SJCRH30 (cell line): ENCODE measurements around the gene MICALL2. TPM values are rescaled to one million over a fixed set of nuclear protein-coding genes. Genes with fewer than 3 reads are reported as not detected.

Source experiments
- DNase-seq, 2 experiments: peaks; one replicate each; pipeline ENCODE4 v3.0.0-alpha.2; 2015 to 2020
- H3K27ac ChIP-seq: fragments of 250-450 bp; sonication (Bioruptor Pico); 2 replicates; pipeline ENCODE4 v1.5.1; 2020; ENCODE audit warnings: mild to moderate bottlenecking, moderate library complexity
- H3K27me3 ChIP-seq: fragments of 250-450 bp; sonication (Bioruptor Pico); 2 replicates; pipeline ENCODE4 v1.5.1; 2020; ENCODE audit warnings: mild to moderate bottlenecking, moderate library complexity
- H3K36me3 ChIP-seq: fragments of 250-450 bp; sonication (Bioruptor Pico); 2 replicates; pipeline ENCODE4 v1.5.1; 2020; ENCODE audit warnings: mild to moderate bottlenecking, moderate library complexity
- H3K4me1 ChIP-seq: fragments of 250-450 bp; sonication (Bioruptor Pico); 2 replicates; pipeline ENCODE4 v1.5.1; 2020; ENCODE audit warnings: mild to moderate bottlenecking, moderate library complexity
- H3K4me3 ChIP-seq: fragments of 250-450 bp; sonication (Bioruptor Pico); 2 replicates; pipeline ENCODE4 v1.5.1; 2020; ENCODE audit warnings: mild to moderate bottlenecking, moderate library complexity
- H3K9me3 ChIP-seq: fragments of 250-450 bp; sonication (Bioruptor Pico); replicated peaks from 2 replicates; pipeline ENCODE4 v1.5.1; 2020; ENCODE audit warnings: mild to moderate bottlenecking, moderate library complexity
- total RNA-seq: library from RNA; depleted of rRNA; stranded (reverse); fragments of >200 nt; shearing (Covaris generic); gene quantifications from 2 replicates; pipeline ENCODE4 v1.2.3, GENCODE V29; 2014

MICALL2 gene
- total RNA-seq, 1 experiment from 2014 or later, result 1.3 TPM

- no peak for DNase-seq
- Histone ChIP-seq H3K4me1 (no peaks in the 10 kb centered on the region), H3K27me3 (peaks cover 13% of the 10 kb centered on the region; the same call in 1 of the 2 replicates)
These were observed 56.3 kb downstream of the MICALL2 start for GRCh38 chr7:1402791-1403637.

GRCh38 chr7:1402110-1402790 is 57.0 kb downstream of the MICALL2 start:
- Histone ChIP-seq H3K4me3 (no peak overlapping the region), H3K9me3 (no peaks in the 10 kb centered on the region), H3K36me3 (no peaks in the 10 kb centered on the region), H3K4me1 (no peaks in the 10 kb centered on the region), H3K27me3 (peaks cover 5% of the 10 kb centered on the region; the same call in 1 of the 2 replicates), H3K27ac (no peak overlapping the region)
- DNase-seq, result no peak

More at GRCh38 chr7:1402791-1403637, 56.3 kb downstream of the MICALL2 start:
- Histone ChIP-seq H3K4me3 (no peak overlapping the region), H3K27ac (no peak overlapping the region), H3K36me3 (no peaks in the 10 kb centered on the region), H3K9me3 (no peaks in the 10 kb centered on the region)

DNA sequence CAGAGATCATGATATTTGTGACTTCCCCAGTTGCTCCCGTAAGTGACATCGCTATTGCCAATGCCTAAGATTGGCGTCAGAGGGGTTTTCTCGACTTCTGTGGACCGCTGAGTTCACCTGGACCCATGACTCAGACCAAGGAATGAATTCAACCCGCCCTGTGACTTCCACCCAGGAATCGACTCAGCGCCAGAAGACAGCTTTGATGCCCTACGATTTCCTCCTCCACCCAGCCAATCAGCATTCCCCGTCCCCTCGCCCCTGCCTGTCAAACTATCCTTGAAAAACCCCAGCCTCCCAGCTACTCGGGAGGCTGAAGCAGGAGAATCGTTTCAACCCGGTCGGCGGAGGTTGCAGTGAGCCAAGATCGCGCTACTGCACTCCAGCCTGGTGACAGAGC is 58.3 kb downstream of the MICALL2 start:
- H3K27ac ChIP-seq, result no peak overlapping the region
- H3K27me3 ChIP-seq, result 0 out of 2 replicates have a peak, but pooled peaks cover 3% of the 10 kb centered on the region

DNA sequence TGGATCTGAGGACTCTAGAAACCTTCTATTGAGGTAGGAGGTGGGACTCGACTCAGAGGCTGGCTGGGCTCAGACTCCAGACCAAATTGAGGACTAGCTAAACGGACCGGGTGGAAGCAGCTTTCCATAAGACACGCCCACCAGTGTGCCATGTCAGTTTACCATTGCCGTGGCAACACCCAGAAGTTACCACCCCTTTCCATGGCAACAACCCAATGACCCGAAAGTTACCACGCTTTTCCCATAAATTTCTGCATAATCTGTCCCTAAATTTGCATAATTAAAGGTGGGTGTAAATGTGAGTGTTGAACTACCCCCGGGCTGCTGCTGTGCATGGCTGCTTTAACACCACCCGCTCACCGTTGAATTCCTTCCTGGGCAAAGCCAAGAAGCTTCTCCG is 58.9 kb downstream of the MICALL2 start:
- H3K27me3 ChIP-seq, result 0 out of 2 replicates have a peak, but pooled peaks cover 3% of the 10 kb centered on the region
- H3K9me3 ChIP-seq, result no peaks in the 10 kb centered on the region
- no peaks in the 10 kb centered on the region for H3K4me1 ChIP-seq
- no peak overlapping the region for H3K4me3 ChIP-seq
- no peak overlapping the region for H3K27ac ChIP-seq
- DNase-seq, result no peak
- H3K36me3 ChIP-seq, result no peaks in the 10 kb centered on the region

More for the DNA sequence above, 58.3 kb downstream of the MICALL2 start:
- no peak for DNase-seq
- H3K9me3 ChIP-seq, result no peaks in the 10 kb centered on the region
- no peaks in the 10 kb centered on the region for H3K4me1 ChIP-seq
- H3K36me3 ChIP-seq, result no peaks in the 10 kb centered on the region
- no peak overlapping the region for H3K4me3 ChIP-seq

DNA sequence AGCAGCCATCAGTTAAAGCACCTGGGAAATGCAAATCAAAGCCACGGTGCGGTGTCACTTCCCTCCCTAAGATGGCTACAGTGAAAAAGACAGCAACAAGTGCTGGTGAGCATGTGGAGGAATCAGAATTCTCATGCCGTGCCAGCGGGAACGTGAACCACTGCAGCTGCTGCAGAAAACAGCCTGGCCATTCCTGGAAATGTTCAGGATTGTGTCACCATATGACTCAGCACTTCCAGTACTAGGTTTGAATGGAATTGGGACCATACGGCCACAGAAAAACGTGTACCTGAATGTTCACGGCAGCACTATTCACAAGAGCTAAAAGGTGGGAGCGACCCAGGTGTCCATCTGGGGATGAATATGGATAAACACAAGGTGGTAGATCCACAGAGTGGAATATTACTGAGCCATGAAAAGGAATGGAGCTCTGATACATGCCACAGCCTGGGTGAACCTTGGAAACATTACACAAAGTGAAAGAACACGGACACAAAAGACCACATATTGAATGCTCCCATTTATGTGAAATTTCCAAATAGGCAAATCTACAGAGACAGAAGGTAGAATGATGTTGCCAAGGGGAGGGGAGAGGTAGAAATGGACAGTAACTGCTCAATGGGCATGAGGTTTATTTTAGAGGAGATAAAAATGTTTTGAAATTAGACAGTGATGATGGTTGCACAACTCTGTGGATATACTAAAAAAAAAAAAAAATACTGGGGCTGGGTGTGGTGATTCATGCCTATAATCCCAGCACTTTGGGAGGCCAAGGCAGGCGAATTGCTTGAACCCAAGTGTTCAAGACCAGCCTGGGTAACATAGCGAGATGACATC is 61.6 kb downstream of the MICALL2 start:
- H3K36me3 ChIP-seq, result no peaks in the 10 kb centered on the region
- no peaks in the 10 kb centered on the region for H3K9me3 ChIP-seq
- no peak overlapping the region for H3K27ac ChIP-seq
- H3K27me3 ChIP-seq, result no peaks in the 10 kb centered on the region
- no peaks in the 10 kb centered on the region for H3K4me1 ChIP-seq
- peak in 1 of 2 experiments; percentile 15 for DNase-seq
- no peak overlapping the region for H3K4me3 ChIP-seq

- Histone ChIP-seq H3K9me3 (no peaks in the 10 kb centered on the region), H3K4me1 (no peaks in the 10 kb centered on the region), H3K36me3 (no peaks in the 10 kb centered on the region), H3K27ac (no peak overlapping the region), H3K4me3 (no peak overlapping the region), H3K27me3 (no peaks in the 10 kb centered on the region)
- no peak for DNase-seq
These were observed 63.1 kb downstream of the MICALL2 start for GRCh38 chr7:1396195-1396594.

DNA sequence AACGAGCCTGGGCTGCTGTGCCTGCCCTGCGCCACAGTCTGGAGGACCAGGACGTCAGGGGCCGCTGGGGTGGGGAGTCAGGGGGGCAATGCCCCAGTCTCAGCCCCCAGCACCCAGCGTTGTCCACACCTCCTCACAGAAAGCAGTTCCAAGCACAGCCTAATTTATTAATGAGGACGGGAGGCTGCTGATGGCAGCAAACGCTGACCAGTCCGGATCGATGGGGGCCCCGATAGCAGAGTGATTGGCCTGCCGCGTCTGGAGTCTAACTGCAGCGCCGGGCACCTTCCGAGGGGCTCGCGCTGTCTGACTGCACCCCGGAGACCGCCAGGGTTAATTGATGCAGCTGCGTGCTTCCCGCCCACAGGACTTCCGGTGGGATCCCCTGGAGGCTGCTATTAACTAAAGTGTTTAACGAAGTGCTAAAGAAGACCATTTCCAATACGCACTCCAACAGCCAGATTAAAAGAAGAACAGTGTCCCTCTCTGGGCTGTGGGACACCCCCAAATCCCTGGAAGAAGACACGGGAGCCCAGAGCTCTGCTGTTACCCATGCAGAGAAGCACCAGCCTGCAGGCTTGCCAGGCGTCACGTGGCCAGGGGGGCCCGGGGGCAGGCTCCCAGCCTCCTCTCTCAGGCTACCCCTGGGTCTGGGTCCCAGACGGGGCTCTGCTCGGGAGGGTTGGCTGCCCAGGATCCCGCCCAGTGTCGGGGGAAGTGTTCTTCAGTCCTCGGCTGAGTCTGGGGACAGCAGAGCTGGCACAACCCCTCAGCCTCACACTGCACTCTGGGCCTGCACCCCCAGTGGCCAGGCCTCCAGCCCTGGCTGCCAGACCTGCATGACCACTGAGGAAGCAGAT is 63.8 kb downstream of the MICALL2 start:
- Histone ChIP-seq H3K36me3 (no peaks in the 10 kb centered on the region), H3K9me3 (no peaks in the 10 kb centered on the region), H3K4me3 (no peak overlapping the region), H3K27ac (no peak overlapping the region), H3K4me1 (no peaks in the 10 kb centered on the region), H3K27me3 (no peaks in the 10 kb centered on the region)
- DNase-seq, result no peak

GRCh38 chr7:1394371-1394770 is 64.9 kb downstream of the MICALL2 start:
- Histone ChIP-seq H3K27ac (no peak overlapping the region), H3K27me3 (no peaks in the 10 kb centered on the region), H3K4me1 (no peaks in the 10 kb centered on the region), H3K9me3 (no peaks in the 10 kb centered on the region), H3K4me3 (no peak overlapping the region), H3K36me3 (no peaks in the 10 kb centered on the region)
- no peak for DNase-seq

DNA sequence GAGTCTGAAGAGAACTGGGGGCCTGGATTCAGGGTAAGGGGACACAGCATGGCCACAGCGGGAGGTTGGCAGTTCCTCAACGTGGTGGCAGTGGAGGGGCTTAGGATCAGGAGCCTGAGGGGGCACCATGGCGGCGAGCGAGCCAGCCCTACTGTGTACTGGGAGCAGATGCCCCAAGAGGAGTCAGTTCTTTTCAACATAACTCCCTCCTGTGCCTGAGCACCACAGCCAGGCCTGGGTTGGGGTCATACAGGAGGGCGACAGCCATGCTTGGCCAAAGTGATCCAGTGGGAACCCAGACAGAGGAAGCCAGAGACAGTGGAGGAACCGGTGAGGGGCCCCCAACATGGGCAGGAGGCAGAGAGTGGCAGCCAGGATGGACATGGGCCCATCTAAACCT is 65.8 kb downstream of the MICALL2 start:
- Histone ChIP-seq H3K27me3 (peaks cover 3% of the 10 kb centered on the region; the same call in 1 of the 2 replicates), H3K27ac (no peak overlapping the region), H3K4me3 (no peak overlapping the region), H3K36me3 (no peaks in the 10 kb centered on the region), H3K4me1 (no peaks in the 10 kb centered on the region), H3K9me3 (no peaks in the 10 kb centered on the region)
- DNase-seq, result no peak

- H3K9me3 ChIP-seq, result no peaks in the 10 kb centered on the region
- no peak overlapping the region for H3K27ac ChIP-seq
- H3K4me3 ChIP-seq, result no peak overlapping the region
- H3K4me1 ChIP-seq, result no peaks in the 10 kb centered on the region
- no peaks in the 10 kb centered on the region for H3K36me3 ChIP-seq
- DNase-seq, result no peak
- H3K27me3 ChIP-seq, result peaks cover 4% of the 10 kb centered on the region; the same call in 1 of the 2 replicates
These were observed 66.7 kb downstream of the MICALL2 start for GRCh38 chr7:1392556-1392955.

DNA sequence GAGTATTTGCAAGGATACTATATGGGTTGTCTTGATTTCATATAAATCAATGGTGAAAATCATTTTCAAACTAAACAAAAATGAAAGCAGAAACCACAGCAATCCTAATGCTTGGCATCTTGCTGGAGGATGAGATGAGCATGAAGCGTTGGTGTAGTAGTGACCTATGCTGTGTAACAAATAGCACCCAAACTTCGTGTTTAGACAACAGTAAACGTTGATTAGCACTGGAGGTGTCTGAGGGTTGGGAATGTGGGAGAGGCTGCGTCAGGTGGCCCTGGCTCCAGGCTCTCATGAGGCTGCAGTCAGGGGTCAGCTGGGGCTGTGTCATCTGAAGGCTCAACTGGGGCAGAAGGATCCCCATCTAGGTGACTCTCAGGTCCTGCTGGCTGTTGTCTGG is 67.8 kb downstream of the MICALL2 start:
- H3K9me3 ChIP-seq, result no peaks in the 10 kb centered on the region
- H3K36me3 ChIP-seq, result no peaks in the 10 kb centered on the region
- H3K27ac ChIP-seq, result no peak overlapping the region
- peaks cover 11% of the 10 kb centered on the region; the same call in 1 of the 2 replicates for H3K27me3 ChIP-seq
- no peaks in the 10 kb centered on the region for H3K4me1 ChIP-seq
- DNase-seq, result no peak
- H3K4me3 ChIP-seq, result no peak overlapping the region

- DNase-seq, result no peak
- no peaks in the 10 kb centered on the region for H3K36me3 ChIP-seq
- H3K4me3 ChIP-seq, result no peak overlapping the region
- no peaks in the 10 kb centered on the region for H3K4me1 ChIP-seq
- H3K9me3 ChIP-seq, result no peaks in the 10 kb centered on the region
- peaks cover 11% of the 10 kb centered on the region; the same call in 1 of the 2 replicates for H3K27me3 ChIP-seq
- H3K27ac ChIP-seq, result no peak overlapping the region
These were observed 70.5 kb downstream of the MICALL2 start for GRCh38 chr7:1388703-1389335.

DNA sequence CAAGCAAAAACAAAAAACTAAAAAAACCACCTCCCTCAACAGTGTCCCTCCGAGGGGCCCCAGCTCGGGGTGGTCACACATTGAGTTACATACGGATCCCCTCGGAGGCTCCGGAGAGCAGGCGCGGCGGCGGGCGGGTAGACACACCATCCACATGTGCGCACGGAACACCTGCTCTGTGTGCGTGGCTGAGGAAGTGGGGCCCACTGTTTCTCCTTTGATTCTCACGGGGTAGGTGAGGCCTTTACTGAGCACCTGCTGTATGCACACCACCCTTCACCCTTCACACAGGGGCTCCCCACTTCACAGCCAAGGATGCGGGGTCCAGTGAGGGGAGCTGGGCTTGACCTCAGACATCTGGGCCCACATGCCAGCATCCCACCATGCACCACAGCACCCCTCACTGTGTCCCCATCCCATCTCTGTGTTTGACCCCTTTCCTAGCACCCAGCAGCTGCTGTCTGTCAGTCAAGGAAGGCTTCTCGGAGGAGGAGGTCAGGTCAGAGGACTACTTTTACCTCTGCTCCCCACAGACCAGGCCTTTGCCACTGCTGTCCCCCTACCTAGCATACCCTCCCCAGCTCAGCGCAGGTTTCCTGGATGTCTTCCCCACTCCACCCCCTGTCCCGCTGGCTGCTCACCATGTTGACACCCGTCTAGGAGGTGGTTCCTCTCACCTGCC is 71.1 kb downstream of the MICALL2 start:
- no peak for DNase-seq
- Histone ChIP-seq H3K36me3 (no peaks in the 10 kb centered on the region), H3K4me1 (no peaks in the 10 kb centered on the region), H3K9me3 (no peaks in the 10 kb centered on the region), H3K27me3 (peaks cover 11% of the 10 kb centered on the region; the same call in 1 of the 2 replicates), H3K27ac (no peak overlapping the region), H3K4me3 (no peak overlapping the region)
